ENCODE measurements around the gene CDC6.

- TF ChIP-seq CTCF (IDR thresholded peaks at IDR 0.05; ENCODE audit: low read depth, low read length): no peak
- TF ChIP-seq EZH2phosphoT487 (IDR thresholded peaks at IDR 0.05; ENCODE audit: low read depth): no peak
These were observed 18.7 kb downstream of the CDC6 start for GRCh38 chr17:40306395-40306794.

Measured in OCI-LY3 (cell line).